ENCODE measurements around the gene IPO9.

- no peak for TF ChIP-seq CTCF (IDR thresholded peaks at IDR 0.05; ENCODE audit: insufficient read depth, low read length)
- no peak for TF ChIP-seq REST (IDR thresholded peaks at IDR 0.05; ENCODE audit: insufficient replicate concordance, low read depth)
Observed at GRCh38 chr1:201861448-201861847, 32.5 kb downstream of the IPO9 start.
